ENCODE results near the gene IQSEC1.

The IQSEC1 gene

GRCh38 chr3:12991861-12992281 lies 81.4 kb downstream of the IQSEC1 start:
- no peak overlapping the region for H3K4me3 ChIP-seq (ENCODE audit: control insufficient read depth, low read depth, low read length)
- DNase-seq (ENCODE audit: low read depth), result no peak

GRCh38 chr3:12991481-12991837 lies 81.8 kb downstream of the IQSEC1 start:
- no peak for DNase-seq (ENCODE audit: low read depth)
- H3K4me3 ChIP-seq (ENCODE audit: control insufficient read depth, low read depth, low read length), result no peak overlapping the region
- no peak for TF ChIP-seq CTCF (conservative IDR thresholded peaks at IDR 0.05; ENCODE audit: control insufficient read depth, insufficient read depth, low read depth, low read length)

More at GRCh38 chr3:12991861-12992281, 81.4 kb downstream of the IQSEC1 start:
- no peak for TF ChIP-seq CTCF (conservative IDR thresholded peaks at IDR 0.05; ENCODE audit: control insufficient read depth, insufficient read depth, low read depth, low read length)

GRCh38 chr3:12990781-12991480 lies 82.3 kb downstream of the IQSEC1 start:
- peak; percentile 73 for DNase-seq (ENCODE audit: low read depth)
- no peak for TF ChIP-seq CTCF (conservative IDR thresholded peaks at IDR 0.05; ENCODE audit: control insufficient read depth, insufficient read depth, low read depth, low read length)
- no peak overlapping the region for H3K4me3 ChIP-seq (ENCODE audit: control insufficient read depth, low read depth, low read length)

GRCh38 chr3:12990306-12990705 lies 82.9 kb downstream of the IQSEC1 start:
- no peak overlapping the region for H3K4me3 ChIP-seq (ENCODE audit: control insufficient read depth, low read depth, low read length)
- no peak for TF ChIP-seq CTCF (conservative IDR thresholded peaks at IDR 0.05; ENCODE audit: control insufficient read depth, insufficient read depth, low read depth, low read length)

GRCh38 chr3:12988728-12989454 lies 84.3 kb downstream of the IQSEC1 start:
- no peak overlapping the region for H3K4me3 ChIP-seq (ENCODE audit: control insufficient read depth, low read depth, low read length)
- no peak for DNase-seq (ENCODE audit: low read depth)
- no peak for TF ChIP-seq CTCF (conservative IDR thresholded peaks at IDR 0.05; ENCODE audit: control insufficient read depth, insufficient read depth, low read depth, low read length)

More at GRCh38 chr3:12990306-12990705, 82.9 kb downstream of the IQSEC1 start:
- DNase-seq (ENCODE audit: low read depth), result no peak

GRCh38 chr3:12987602-12988001 lies 85.6 kb downstream of the IQSEC1 start:
- DNase-seq (ENCODE audit: low read depth), result no peak
- TF ChIP-seq CTCF (conservative IDR thresholded peaks at IDR 0.05; ENCODE audit: control insufficient read depth, insufficient read depth, low read depth, low read length), result no peak
- no peak overlapping the region for H3K4me3 ChIP-seq (ENCODE audit: control insufficient read depth, low read depth, low read length)

Measured in fibroblast of mammary gland (primary cell).